ENCODE data around the gene ALDH18A1. TPM values are rescaled to one million over a fixed set of nuclear protein-coding genes. Genes with fewer than 3 reads are reported as not detected.

The ALDH18A1 gene
- total and polyA plus RNA-seq, 2 donors (not counting 1 experiment from before 2014, with no cell fraction given): 12.4 to 27.6 TPM

DNA sequence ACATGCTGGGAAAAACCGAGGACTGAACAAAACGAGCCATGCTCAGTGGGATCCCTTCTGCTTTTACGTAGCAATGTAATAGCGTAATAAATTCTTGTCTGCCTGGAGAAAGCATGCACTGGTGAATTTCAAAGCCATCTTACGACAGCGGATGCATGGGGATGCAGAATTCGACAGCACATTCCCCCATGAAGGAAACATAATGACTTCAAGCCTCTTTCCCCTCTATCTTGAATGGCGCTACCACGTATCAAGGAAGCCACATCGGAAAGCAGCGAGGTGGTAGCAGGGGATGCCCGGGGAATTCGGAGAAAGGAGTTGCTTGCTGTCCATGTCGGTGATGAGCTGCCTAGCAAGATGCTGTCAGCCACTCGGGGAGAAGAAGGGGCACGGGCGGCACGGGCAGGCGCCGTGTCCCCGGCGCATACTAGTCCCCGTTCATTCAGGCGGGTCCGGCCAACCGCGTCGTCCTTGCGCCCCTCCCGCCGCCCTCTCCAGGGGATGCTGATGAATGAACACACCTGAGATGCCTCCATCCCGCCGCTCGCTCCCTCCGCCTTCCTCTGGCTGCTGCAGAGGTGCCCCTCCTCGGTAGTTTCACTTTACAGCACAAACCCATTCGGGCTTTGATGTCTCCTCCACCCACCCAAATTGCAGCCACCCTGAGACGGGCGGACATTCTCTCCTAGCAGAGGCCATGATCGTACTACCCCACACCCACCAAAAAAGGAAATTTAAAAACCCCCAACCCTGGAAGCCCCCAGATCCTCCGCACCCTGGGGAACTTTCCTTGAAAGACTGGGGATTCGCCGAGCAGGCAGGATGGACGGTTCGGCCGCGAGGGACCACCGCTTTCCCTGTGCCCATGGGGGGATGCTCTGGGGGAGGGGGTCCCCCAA, 96.0 kb downstream of the ALDH18A1 start:
- Mint-ChIP-seq H3K27ac (peak overlapping the region; percentile 81), H3K27me3 (peaks cover 25% of the 10 kb centered on the region), H3K4me1 (peaks cover 16% of the 10 kb centered on the region), H3K9me3 (ENCODE audit: insufficient read depth) (no peaks in the 10 kb centered on the region), H3K4me3 (peak overlapping the region; percentile 100)
- POLR2A ChIA-PET: interaction anchor here (0.5 kb wide), 1 partner anchor 163 kb away, joined by 3 read pairs; no protein-coding TSS in a partner anchor
- H3K4me3 ChIP-seq (ENCODE audit: control extremely low read depth in 1 of 5, extremely low read depth in 1 of 5, insufficient read depth in 1 of 5, low read depth in 2 of 5, low read length in 4 of 5): peak overlapping the region; percentile 72 to 92 (median 86)
- WGBS (ENCODE audit: insufficient coverage): 9% methylated on average over 47 of the region's 48 CpGs
- H4K20me1 ChIP-seq (ENCODE audit: control insufficient read depth, insufficient read depth, low read length, poor library complexity, severe bottlenecking): no peaks in the 10 kb centered on the region
- peak overlapping the region in 1 of 2 donors; percentile 44 for H3K27ac ChIP-seq (ENCODE audit: low read length in 2 of 2)
- CTCF ChIA-PET: no interaction called here
- peaks cover 0 to 13% (median 0%) of the 10 kb centered on the region in 4 experiments for H3K27me3 ChIP-seq (replicated peaks in 1 of 4; ENCODE audit: control extremely low read depth in 1 of 4, control insufficient read depth in 3 of 4, insufficient read depth in 4 of 4, low read length in 3 of 4)
- H3K4me2 ChIP-seq (replicated peaks; ENCODE audit: low read depth, low read length, poor library complexity, severe bottlenecking): peak overlapping the region; percentile 98
- no peaks in the 10 kb centered on the region for H3K79me2 ChIP-seq (ENCODE audit: control insufficient read depth, insufficient read depth, low read length)
- peak overlapping the region; percentile 78 for H3K9ac ChIP-seq (ENCODE audit: low read length)
- peaks cover 8 to 11% of the 10 kb centered on the region in 2 donors for H3K4me1 ChIP-seq (ENCODE audit: control insufficient read depth in 2 of 2, insufficient read depth in 2 of 2, low read length in 2 of 2)
- ATAC-seq (ENCODE audit: low read depth) (peak; percentile 5), DNase-seq (peak; percentile 60)
- peak overlapping the region; percentile 84 for H2AFZ ChIP-seq (ENCODE audit: insufficient read depth, low read depth, low read length, poor library complexity, severe bottlenecking)
- H3K9me3 ChIP-seq (ENCODE audit: control extremely low read depth in 1 of 3, control insufficient read depth in 2 of 3, insufficient read depth in 1 of 3, low read length in 2 of 3): no peaks in the 10 kb centered on the region
- no peaks in the 10 kb centered on the region for H3K36me3 ChIP-seq (replicated peaks in 1 of 2; ENCODE audit: control extremely low read depth in 1 of 2, control insufficient read depth in 1 of 2, extremely low read depth in 1 of 2, insufficient read depth in 2 of 2, low read length in 1 of 2)
- intact Hi-C loops (cut with micrococcal nuclease): loop anchor here (1.0 to 5.0 kb wide), 3 partner anchors 96 to 1937 kb away; partner anchors contain the start of genes ALDH18A1, MMS19 and UBTD1
- no peak for TF ChIP-seq EZH2 (IDR thresholded peaks at IDR 0.05; ENCODE audit: borderline replicate concordance, insufficient read depth, low read depth, low read length, poor library complexity, severe bottlenecking)
- TF ChIP-seq, protein P1, sequence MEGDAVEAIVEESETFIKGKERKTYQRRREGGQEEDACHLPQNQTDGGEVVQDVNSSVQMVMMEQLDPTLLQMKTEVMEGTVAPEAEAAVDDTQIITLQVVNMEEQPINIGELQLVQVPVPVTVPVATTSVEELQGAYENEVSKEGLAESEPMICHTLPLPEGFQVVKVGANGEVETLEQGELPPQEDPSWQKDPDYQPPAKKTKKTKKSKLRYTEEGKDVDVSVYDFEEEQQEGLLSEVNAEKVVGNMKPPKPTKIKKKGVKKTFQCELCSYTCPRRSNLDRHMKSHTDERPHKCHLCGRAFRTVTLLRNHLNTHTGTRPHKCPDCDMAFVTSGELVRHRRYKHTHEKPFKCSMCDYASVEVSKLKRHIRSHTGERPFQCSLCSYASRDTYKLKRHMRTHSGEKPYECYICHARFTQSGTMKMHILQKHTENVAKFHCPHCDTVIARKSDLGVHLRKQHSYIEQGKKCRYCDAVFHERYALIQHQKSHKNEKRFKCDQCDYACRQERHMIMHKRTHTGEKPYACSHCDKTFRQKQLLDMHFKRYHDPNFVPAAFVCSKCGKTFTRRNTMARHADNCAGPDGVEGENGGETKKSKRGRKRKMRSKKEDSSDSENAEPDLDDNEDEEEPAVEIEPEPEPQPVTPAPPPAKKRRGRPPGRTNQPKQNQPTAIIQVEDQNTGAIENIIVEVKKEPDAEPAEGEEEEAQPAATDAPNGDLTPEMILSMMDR (IDR thresholded peaks at IDR 0.05): no peak

DNA sequence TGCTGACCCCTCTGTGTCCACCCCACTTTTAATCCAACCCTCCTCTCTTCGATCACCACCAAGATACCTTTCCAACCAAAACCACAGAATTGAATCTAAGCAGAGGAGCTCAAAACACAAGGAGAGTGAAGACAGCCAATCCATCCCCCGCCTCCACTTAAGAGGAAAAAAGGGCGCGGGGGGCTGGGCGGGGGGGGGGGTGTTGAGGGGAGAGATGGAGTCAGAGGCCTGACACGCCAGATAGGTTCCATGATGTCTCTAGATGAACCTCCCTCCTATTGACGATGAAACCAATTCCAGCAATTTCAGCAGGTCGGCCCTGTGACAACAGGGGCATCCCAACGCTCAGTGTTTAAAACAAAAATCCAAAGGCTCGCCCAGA, 96.6 kb downstream of the ALDH18A1 start:
- POLR2A ChIA-PET: no interaction called here
- Mint-ChIP-seq H3K27ac (no peak overlapping the region), H3K4me3 (peak overlapping the region; percentile 100), H3K4me1 (peaks cover 16% of the 10 kb centered on the region), H3K27me3 (peaks cover 25% of the 10 kb centered on the region), H3K9me3 (ENCODE audit: insufficient read depth) (no peaks in the 10 kb centered on the region)
- CTCF ChIA-PET: no interaction called here
- Histone ChIP-seq H2AFZ (ENCODE audit: insufficient read depth, low read depth, low read length, poor library complexity, severe bottlenecking) (peak overlapping the region; percentile 84), H3K4me3 (ENCODE audit: control extremely low read depth in 1 of 5, extremely low read depth in 1 of 5, insufficient read depth in 1 of 5, low read depth in 2 of 5, low read length in 4 of 5) (no peak overlapping the region), H3K79me2 (ENCODE audit: control insufficient read depth, insufficient read depth, low read length) (no peaks in the 10 kb centered on the region), H3K36me3 (replicated peaks in 1 of 2; ENCODE audit: control extremely low read depth in 1 of 2, control insufficient read depth in 1 of 2, extremely low read depth in 1 of 2, insufficient read depth in 2 of 2, low read length in 1 of 2) (no peaks in the 10 kb centered on the region), H3K9ac (ENCODE audit: low read length) (peak overlapping the region; percentile 78), H3K27ac (ENCODE audit: low read length in 2 of 2) (no peak overlapping the region), H3K9me3 (ENCODE audit: control extremely low read depth in 1 of 3, control insufficient read depth in 2 of 3, insufficient read depth in 1 of 3, low read length in 2 of 3) (no peaks in the 10 kb centered on the region), H3K4me1 (ENCODE audit: control insufficient read depth in 2 of 2, insufficient read depth in 2 of 2, low read length in 2 of 2) (peaks cover 8 to 11% of the 10 kb centered on the region in 2 donors), H3K4me2 (replicated peaks; ENCODE audit: low read depth, low read length, poor library complexity, severe bottlenecking) (peak overlapping the region; percentile 98), H4K20me1 (ENCODE audit: control insufficient read depth, insufficient read depth, low read length, poor library complexity, severe bottlenecking) (no peaks in the 10 kb centered on the region), H3K27me3 (replicated peaks in 1 of 4; ENCODE audit: control extremely low read depth in 1 of 4, control insufficient read depth in 3 of 4, insufficient read depth in 4 of 4, low read length in 3 of 4) (peaks cover 0 to 13% (median 0%) of the 10 kb centered on the region in 4 experiments)
- DNase-seq (no peak), ATAC-seq (ENCODE audit: low read depth) (no peak)
- intact Hi-C loops (cut with micrococcal nuclease): loop anchor here (2.0 to 5.0 kb wide), 2 partner anchors 569 to 1937 kb away; partner anchors contain the start of genes MMS19 and UBTD1
- 88% methylated on average over 5 of the region's 10 CpGs for WGBS (ENCODE audit: insufficient coverage)
- no peak for TF ChIP-seq EZH2 (IDR thresholded peaks at IDR 0.05; ENCODE audit: borderline replicate concordance, insufficient read depth, low read depth, low read length, poor library complexity, severe bottlenecking)

All from B cell (primary cell).